ENCODE measurements around the gene FEM1A.
A peak's percentile ranks its signal among the peaks of the same experiment; 100 is the strongest.

FEM1A gene

DNA sequence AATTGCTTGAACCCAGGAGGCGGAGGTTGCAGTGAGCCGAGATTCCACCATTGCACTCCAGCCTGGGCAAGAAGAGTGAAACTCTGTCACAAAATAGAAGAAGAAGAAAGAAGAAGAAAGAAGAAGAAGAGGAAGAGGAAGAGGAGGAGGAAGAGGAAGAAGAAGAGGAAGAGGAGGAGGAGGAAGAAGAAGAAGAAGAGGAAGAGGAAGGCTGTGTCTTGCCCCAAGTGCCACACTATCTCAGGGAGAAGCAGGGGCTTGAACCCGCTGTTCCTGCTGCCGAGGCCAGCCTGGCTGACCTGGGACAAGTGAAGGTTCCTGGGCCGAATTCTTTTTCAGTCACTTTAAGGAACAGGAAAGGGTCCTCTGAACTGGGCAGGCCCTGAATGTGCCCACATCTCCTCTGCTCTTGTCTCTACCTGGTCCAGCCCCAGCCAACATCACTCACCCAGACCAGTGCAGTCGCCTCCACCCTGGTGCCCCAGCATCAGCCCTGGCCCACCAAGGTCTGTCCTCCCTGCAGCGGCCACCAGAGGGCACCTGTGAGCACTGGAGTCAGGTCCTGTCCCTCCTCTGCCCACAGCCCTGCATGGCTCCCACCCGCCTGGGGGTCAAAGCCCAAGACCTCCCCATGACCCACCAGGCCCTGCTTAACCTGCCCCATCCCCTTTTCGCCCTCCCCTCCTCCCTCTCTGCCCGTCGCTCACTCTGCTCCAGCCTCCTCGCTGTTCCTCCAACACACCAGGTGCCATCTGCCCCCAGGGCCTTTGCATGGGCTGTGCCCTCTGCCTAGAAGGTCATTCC lies 20.0 kb downstream of the FEM1A start:
- POLR2A ChIA-PET, result no interaction called here
- CTCF ChIA-PET, result interaction anchor here (0.8 to 11.6 kb wide), 18 partner anchors 12 to 222 kb away, joined by 3 to 242 read pairs (median 10); partner anchors contain the start of genes FEM1A and PLIN3
- peak; percentile 84 for DNase-seq (ENCODE audit: extremely low spot score)
- TF ChIP-seq, protein P1, sequence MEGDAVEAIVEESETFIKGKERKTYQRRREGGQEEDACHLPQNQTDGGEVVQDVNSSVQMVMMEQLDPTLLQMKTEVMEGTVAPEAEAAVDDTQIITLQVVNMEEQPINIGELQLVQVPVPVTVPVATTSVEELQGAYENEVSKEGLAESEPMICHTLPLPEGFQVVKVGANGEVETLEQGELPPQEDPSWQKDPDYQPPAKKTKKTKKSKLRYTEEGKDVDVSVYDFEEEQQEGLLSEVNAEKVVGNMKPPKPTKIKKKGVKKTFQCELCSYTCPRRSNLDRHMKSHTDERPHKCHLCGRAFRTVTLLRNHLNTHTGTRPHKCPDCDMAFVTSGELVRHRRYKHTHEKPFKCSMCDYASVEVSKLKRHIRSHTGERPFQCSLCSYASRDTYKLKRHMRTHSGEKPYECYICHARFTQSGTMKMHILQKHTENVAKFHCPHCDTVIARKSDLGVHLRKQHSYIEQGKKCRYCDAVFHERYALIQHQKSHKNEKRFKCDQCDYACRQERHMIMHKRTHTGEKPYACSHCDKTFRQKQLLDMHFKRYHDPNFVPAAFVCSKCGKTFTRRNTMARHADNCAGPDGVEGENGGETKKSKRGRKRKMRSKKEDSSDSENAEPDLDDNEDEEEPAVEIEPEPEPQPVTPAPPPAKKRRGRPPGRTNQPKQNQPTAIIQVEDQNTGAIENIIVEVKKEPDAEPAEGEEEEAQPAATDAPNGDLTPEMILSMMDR (IDR thresholded peaks at IDR 0.05; ENCODE audit: control extremely low read depth, extremely low read depth, low read depth, missing control alignments), result peak; percentile 97

DNA sequence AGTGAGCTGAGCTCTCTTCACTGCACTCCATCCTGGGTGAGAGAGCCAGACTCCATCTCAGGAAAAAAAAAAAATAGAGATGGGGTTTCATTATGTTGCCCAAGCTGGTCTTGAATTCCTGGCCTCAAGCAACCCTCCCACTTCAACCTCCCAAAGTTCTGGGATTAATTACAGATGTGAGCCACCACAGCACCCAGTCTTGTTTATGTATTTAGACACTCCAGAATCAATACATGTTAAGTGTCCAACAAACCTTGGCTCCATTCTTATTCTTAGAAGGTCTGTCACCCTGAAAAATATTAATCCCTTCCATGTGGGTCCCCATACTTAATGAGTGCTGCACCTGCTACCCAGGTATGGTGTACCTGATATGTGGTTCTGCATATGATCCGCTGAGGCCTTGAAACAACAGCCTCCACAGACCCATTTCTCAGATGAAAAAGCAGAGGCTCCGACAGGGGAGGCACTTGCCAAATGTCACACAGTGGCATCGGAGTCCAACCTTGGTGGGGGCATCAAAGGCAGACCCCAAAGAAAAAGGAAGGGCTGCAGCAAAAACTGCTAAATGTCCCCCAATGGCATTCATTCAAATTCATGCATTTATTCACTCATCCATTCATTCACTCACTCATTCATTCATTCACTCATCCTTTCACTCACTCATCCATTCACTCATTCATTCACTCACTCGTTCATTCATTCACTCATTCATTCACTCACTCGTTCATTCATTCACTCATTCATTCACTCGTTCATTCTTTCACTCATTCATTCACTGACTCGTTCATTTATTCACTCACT lies 23.3 kb downstream of the FEM1A start:
- TF ChIP-seq, protein P1 (IDR thresholded peaks at IDR 0.05; ENCODE audit: control extremely low read depth, extremely low read depth, low read depth, missing control alignments), result no peak
- no peak for DNase-seq (ENCODE audit: extremely low spot score)
- ChIA-PET POLR2A (no interaction called here), CTCF (interaction anchor here (0.9 to 11.6 kb wide), 6 partner anchors 12 to 216 kb away, joined by 3 to 172 read pairs (median 6); partner anchors contain the start of gene FEM1A)

DNA sequence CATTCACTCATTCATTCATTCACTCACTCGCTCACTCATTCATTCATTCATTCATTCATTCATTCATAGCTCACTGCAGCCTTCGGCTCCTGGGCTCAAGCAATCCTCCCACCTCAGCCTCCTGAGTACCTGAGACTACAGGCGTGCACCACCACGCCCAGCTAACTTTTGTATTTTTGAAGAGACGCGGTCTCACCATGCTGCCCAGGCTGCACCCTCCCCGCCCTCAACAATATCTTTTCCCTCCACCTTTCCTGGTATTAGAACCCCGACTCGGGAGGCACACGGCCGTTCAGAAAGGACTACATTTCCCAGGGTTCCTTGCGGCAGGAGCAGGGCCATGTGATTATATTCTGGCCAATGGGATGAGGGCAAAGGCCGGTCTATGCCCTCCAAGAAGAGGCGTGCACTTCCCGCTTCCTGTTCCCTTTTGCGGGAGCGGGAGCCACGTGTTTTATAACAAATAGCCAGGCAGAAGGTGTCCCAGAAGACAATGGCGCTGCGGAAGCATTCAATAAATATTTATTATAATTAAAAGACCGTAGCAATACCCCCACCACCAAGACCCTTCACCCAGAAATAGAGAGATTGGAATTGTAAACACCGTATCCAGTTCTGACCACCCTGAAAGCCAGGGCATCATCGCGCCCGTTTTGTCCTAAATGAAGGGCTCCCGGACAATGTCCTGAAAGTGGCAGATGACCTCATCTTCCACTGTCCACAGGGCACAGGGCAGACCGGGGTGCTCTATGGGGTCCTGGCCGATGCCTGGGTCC lies 24.1 kb downstream of the FEM1A start:
- peak; percentile 88 for DNase-seq (ENCODE audit: extremely low spot score)
- ChIA-PET CTCF (interaction anchor here (1.9 to 11.6 kb wide), 2 partner anchors 99 to 215 kb away, joined by 5 to 172 read pairs; no protein-coding TSS in a partner anchor), POLR2A (no interaction called here)
- TF ChIP-seq, protein P1 (IDR thresholded peaks at IDR 0.05; ENCODE audit: control extremely low read depth, extremely low read depth, low read depth, missing control alignments), result no peak

DNA sequence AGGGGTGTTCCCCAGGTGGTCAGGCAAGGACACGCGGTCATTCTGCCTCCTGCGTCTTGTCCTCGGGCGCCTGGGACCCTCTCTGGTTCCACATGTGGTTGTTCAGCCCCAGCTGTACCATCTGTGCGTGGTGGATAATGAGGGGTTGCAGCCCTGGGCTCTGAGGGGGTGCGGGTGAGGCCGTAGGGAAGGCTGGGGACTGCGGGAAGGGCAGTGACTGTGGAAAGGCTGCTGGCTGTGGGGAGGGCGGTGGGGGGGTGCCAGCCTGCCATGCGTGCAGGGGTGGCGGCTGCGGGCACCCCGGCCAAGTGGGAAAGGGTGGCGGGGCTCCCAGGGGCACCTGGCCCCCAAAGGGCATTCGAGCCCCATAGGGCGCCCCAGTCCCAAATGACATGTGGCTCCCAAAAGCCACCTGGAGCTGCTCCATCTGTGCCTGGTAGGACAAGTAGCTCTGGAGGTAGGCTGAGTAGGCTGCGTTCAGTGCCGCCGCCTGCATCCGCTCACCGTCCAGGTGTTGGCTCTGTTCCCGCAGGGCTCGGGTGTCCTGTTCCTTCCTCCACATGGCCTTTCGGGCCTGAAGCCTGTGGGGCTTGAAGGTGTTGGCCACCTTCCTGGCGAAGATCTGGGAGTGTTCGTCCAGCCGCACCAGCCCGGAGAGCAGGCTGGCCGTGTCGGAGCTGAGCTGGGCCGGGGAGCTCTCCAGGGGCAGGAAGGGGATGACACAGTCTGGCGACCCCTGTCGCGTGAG lies 24.8 kb downstream of the FEM1A start:
- no peak for DNase-seq (ENCODE audit: extremely low spot score)
- TF ChIP-seq, protein P1 (IDR thresholded peaks at IDR 0.05; ENCODE audit: control extremely low read depth, extremely low read depth, low read depth, missing control alignments), result no peak
- CTCF ChIA-PET, result interaction anchor here (1.0 to 3.2 kb wide), 4 partner anchors 12 to 36 kb away, joined by 4 to 15 read pairs (median 6); partner anchors contain the start of gene FEM1A
- POLR2A ChIA-PET, result no interaction called here

DNA sequence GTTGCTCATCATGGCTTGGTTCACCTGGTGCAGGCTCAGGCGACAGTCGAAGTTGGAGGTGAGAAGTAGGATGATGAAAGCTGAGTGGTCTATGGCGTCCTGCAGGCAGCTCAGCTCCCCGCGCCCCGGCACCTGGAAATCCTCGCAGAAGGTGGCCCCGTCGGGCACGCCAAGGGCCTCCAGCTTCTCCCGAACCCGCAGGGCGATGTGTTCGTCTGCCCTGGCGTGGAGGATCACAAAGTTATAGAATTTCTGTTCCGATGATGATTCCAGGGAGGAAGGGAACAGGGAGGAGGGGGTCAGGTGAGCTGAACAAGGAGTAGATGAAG lies 25.4 kb downstream of the FEM1A start:
- DNase-seq (ENCODE audit: extremely low spot score), result no peak
- CTCF ChIA-PET, result interaction anchor here (1.0 to 3.2 kb wide), 6 partner anchors 12 to 40 kb away, joined by 4 to 15 read pairs (median 6); partner anchors contain the start of gene FEM1A
- TF ChIP-seq, protein P1 (IDR thresholded peaks at IDR 0.05; ENCODE audit: control extremely low read depth, extremely low read depth, low read depth, missing control alignments), result no peak
- POLR2A ChIA-PET, result no interaction called here
